GM12878 (cell line): ENCODE data around the gene NCBP3. TPM values are rescaled to one million over a fixed set of nuclear protein-coding genes. Genes with fewer than 3 reads are reported as not detected.

Experiments
- ATF7 ChIP-seq: fragments of 450-650 bp; IDR thresholded peaks from 2 replicates; pipeline ENCODE4 v1.6.1; 2016; ENCODE audit warnings: low read depth, mild to moderate bottlenecking
- CBFB ChIP-seq: IDR thresholded peaks from 2 replicates; pipeline ENCODE4 v1.6.1; 2016; ENCODE audit warnings: antibody characterized with exemption, low read depth
- CEBPB ChIP-seq, 2 experiments: fragments of 150-350 bp in 1 of 2; IDR thresholded peaks; 2 replicates each; pipeline ENCODE4 v1.6.1; 2012 to 2014; ENCODE audit warnings: low read depth in 2 of 2, low read length in 2 of 2, borderline replicate concordance in 1 of 2, inconsistent platforms in 1 of 2
- CHD4 ChIP-seq: fragments of 200-600 bp; sonication (generic); IDR thresholded peaks from 2 replicates; pipeline ENCODE4 v1.6.1; 2016; ENCODE audit warnings: mild to moderate bottlenecking
- E4F1 ChIP-seq: fragments of 450-650 bp; IDR thresholded peaks from 2 replicates; pipeline ENCODE4 v1.6.1; 2018; ENCODE audit warnings: borderline replicate concordance, mild to moderate bottlenecking; ENCODE audit not compliant: partially characterized antibody
- FOS ChIP-seq: IDR thresholded peaks from 3 replicates; pipeline ENCODE4 v1.6.1; 2011; ENCODE audit warnings: borderline replicate concordance; ENCODE audit not compliant: insufficient read length; ENCODE audit errors: extremely low read depth
- HDAC2 ChIP-seq: fragments of 200-600 bp; sonication (generic); IDR thresholded peaks from 2 replicates; pipeline ENCODE4 v1.6.1; 2017
- JUND ChIP-seq: IDR thresholded peaks from 2 replicates; pipeline ENCODE4 v1.6.1; 2012; ENCODE audit warnings: low read depth, mild to moderate bottlenecking, low read length, improper control_type of control experiment, moderate library complexity
- MYB ChIP-seq: fragments of 150-350 bp; IDR thresholded peaks from 2 replicates; pipeline ENCODE4 v1.6.1; 2014; ENCODE audit warnings: mild to moderate bottlenecking, low read depth, low read length, borderline replicate concordance
- NFXL1 ChIP-seq: fragments of 450-650 bp; IDR thresholded peaks from 2 replicates; pipeline ENCODE4 v1.6.1; 2017; ENCODE audit warnings: antibody characterized with exemption, mild to moderate bottlenecking, borderline replicate concordance
- PBX3 ChIP-seq: IDR thresholded peaks from 2 replicates; pipeline ENCODE4 v1.6.1; 2011; ENCODE audit warnings: mild to moderate bottlenecking, low read depth, low read length, moderate library complexity; ENCODE audit not compliant: insufficient replicate concordance
- SIX5 ChIP-seq: IDR thresholded peaks from 2 replicates; pipeline ENCODE4 v1.6.1; 2011; ENCODE audit warnings: mild to moderate bottlenecking, low read depth, low read length, moderate library complexity; ENCODE audit not compliant: severe bottlenecking
- SMAD1 ChIP-seq: fragments of 450-650 bp; IDR thresholded peaks from 2 replicates; pipeline ENCODE4 v1.6.1; 2018; ENCODE audit warnings: mild to moderate bottlenecking, low read depth; ENCODE audit not compliant: partially characterized antibody
- STAT3 ChIP-seq: IDR thresholded peaks from 2 replicates; pipeline ENCODE4 v1.6.1; 2011; ENCODE audit warnings: low read depth, low read length, improper control_type of control experiment
- SUPT20H ChIP-seq: IDR thresholded peaks from 2 replicates; pipeline ENCODE4 v1.6.1; 2011; ENCODE audit warnings: low read depth, mild to moderate bottlenecking, low read length, moderate library complexity, borderline replicate concordance; ENCODE audit not compliant: control insufficient read depth
- TARDBP ChIP-seq: IDR thresholded peaks from 2 replicates; pipeline ENCODE4 v1.6.1; 2016; ENCODE audit warnings: borderline replicate concordance
- USF1 ChIP-seq: IDR thresholded peaks from 2 replicates; pipeline ENCODE4 v1.6.1; 2011; ENCODE audit warnings: borderline replicate concordance, low read depth, mild to moderate bottlenecking, moderate library complexity, mixed read lengths, low read length; ENCODE audit not compliant: insufficient read depth; ENCODE audit errors: extremely low read length
- polyA plus RNA-seq, 11 experiments: library from polyadenylated mRNA; depleted of rRNA in 4 of 11; unstranded in 6 of 11; stranded (reverse) in 5 of 11; fragments of >200 nt; fragmentation: Nextera tagmentation in 4 of 11; fragmentation: Illumina TruSeq in 1 of 11; extraction: Ambion mirVana in 4 of 11; extraction: Trizol in 1 of 11; gene quantifications; 1 replicate in 1 of 11; 2 replicates in 10 of 11; pipeline versions ENCODE4 v1.2.1 to v1.2.3, GENCODE V29; 2011 to 2016; ENCODE audit warnings: inconsistent platforms in 2 of 11, missing spikeins in 2 of 11, low read depth in 1 of 11
- total RNA-seq, 4 experiments: library from RNA; depleted of rRNA in 3 of 4; stranded (reverse); fragments of >200 nt in 3 of 4; fragmentation: Illumina TruSeq in 1 of 4; extraction: Trizol in 1 of 4; gene quantifications; 2 replicates each; pipeline versions ENCODE4 v1.2.1 to v1.2.3, GENCODE V29; 2013 to 2021
- TF ChIP-seq, protein P1 (sequence below): fragments of 450-650 bp; formaldehyde crosslinking; IDR thresholded peaks from 2 replicates; pipeline ENCODE4 v1.5.0; 2022; ENCODE audit warnings: mild to moderate bottlenecking, missing genetic modification characterization
- TF ChIP-seq, protein P2 (sequence below): IDR thresholded peaks from 2 replicates; pipeline ENCODE4 v1.6.1; 2011; ENCODE audit warnings: borderline replicate concordance, low read depth, mild to moderate bottlenecking, moderate library complexity, low read length; ENCODE audit not compliant: insufficient read depth, poor library complexity, severe bottlenecking

Gene NCBP3
- total and polyA plus RNA-seq, 10 of the 15 experiments (the other 5 are each of a cell fraction or from before 2014, with no cell fraction given): 5.2 to 32.0 (median 23.2) TPM

DNA sequence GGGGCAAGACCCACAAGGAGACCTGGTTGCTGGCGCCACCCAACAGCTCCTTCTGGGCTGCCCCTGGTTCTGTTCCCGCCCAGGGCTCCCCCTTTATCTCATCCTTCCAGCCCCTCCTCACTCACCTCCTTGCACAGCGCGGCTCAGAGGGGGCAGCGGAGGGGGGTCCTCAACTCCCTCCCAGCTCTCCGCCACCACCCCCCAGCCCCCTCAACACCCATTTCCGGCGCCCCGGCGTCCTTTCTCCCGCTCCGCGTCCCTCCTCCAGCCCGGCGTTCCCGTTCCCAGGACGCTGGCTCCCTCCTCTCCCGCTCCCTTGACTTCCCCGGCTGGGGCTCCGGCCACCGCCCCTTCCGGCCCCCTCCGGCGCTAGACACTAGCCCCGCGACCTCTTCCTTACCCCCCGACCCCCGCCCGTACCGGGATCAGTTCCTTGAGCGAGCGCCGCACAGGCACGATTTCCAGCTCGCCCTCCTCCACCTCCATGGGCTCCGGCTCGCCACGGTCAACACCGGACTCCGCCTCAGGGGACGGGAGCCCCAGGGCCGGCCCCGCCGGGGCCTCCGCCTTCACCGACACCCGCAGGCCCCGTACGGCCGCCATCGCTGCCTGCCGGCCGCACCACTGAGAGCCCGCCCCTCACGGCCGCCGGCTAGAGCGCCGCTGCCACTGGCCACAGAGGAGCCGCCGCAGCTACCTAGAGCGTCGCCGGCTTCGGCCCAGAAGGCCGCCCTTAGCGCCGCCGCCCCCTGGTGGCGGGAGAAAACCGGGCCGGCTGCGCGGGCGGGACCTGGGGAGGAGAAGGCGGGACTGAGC lies at the start of gene NCBP3 (continued):
- TF ChIP-seq SIX5 (peak; percentile 58), SUPT20H (no peak), MYB (no peak), CEBPB (IDR thresholded peaks at IDR 0.05; ENCODE audit: borderline replicate concordance in 1 of 2, low read depth in 2 of 2, low read length in 2 of 2) (peak in 1 of 2 experiments; percentile 18; a peak in 1 of 4 replicates), E4F1 (no peak), PBX3 (peak; percentile 5), FOS (no peak), ATF7 (no peak), CHD4 (no peak), SMAD1 (no peak), USF1 (no peak), CBFB (peak; percentile 42; the same call in 1 of the 2 replicates), HDAC2 (no peak), TARDBP (peak; percentile 80), JUND (peak; percentile 37; the same call in 1 of the 2 replicates), STAT3 (no peak), NFXL1 (no peak)
- TF ChIP-seq, protein P1, sequence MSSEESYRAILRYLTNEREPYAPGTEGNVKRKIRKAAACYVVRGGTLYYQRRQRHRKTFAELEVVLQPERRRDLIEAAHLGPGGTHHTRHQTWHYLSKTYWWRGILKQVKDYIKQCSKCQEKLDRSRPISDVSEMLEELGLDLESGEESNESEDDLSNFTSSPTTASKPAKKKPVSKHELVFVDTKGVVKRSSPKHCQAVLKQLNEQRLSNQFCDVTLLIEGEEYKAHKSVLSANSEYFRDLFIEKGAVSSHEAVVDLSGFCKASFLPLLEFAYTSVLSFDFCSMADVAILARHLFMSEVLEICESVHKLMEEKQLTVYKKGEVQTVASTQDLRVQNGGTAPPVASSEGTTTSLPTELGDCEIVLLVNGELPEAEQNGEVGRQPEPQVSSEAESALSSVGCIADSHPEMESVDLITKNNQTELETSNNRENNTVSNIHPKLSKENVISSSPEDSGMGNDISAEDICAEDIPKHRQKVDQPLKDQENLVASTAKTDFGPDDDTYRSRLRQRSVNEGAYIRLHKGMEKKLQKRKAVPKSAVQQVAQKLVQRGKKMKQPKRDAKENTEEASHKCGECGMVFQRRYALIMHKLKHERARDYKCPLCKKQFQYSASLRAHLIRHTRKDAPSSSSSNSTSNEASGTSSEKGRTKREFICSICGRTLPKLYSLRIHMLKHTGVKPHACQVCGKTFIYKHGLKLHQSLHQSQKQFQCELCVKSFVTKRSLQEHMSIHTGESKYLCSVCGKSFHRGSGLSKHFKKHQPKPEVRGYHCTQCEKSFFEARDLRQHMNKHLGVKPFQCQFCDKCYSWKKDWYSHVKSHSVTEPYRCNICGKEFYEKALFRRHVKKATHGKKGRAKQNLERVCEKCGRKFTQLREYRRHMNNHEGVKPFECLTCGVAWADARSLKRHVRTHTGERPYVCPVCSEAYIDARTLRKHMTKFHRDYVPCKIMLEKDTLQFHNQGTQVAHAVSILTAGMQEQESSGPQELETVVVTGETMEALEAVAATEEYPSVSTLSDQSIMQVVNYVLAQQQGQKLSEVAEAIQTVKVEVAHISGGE: no peak
- TF ChIP-seq, protein P2, sequence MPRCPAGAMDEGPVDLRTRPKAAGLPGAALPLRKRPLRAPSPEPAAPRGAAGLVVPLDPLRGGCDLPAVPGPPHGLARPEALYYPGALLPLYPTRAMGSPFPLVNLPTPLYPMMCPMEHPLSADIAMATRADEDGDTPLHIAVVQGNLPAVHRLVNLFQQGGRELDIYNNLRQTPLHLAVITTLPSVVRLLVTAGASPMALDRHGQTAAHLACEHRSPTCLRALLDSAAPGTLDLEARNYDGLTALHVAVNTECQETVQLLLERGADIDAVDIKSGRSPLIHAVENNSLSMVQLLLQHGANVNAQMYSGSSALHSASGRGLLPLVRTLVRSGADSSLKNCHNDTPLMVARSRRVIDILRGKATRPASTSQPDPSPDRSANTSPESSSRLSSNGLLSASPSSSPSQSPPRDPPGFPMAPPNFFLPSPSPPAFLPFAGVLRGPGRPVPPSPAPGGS: peak; percentile 70
